Osteoblast (primary cell): ENCODE measurements around the gene B4GALT5. TPM values are rescaled to one million over a fixed set of nuclear protein-coding genes. Genes with fewer than 3 reads are reported as not detected.

Experiments used
- DNase-seq: peaks from one replicate; pipeline ENCODE4 v3.0.0; 2011; ENCODE audit warnings: low spot score, mixed read lengths; ENCODE audit not compliant: insufficient read length; ENCODE audit errors: missing footprints
- H2AFZ ChIP-seq: 2 replicates; pipeline ENCODE4 v1.6.0; 2011; ENCODE audit warnings: mild to moderate bottlenecking, low read length
- H3K27ac ChIP-seq: 2 replicates; pipeline ENCODE4 v1.5.1; 2011; ENCODE audit warnings: mild to moderate bottlenecking, low read depth, low read length, moderate library complexity
- H3K27me3 ChIP-seq: 2 replicates; pipeline ENCODE4 v1.6.0; 2012; ENCODE audit warnings: mild to moderate bottlenecking, control low read depth, inconsistent platforms, low read length, moderate library complexity; ENCODE audit not compliant: insufficient read depth
- H3K36me3 ChIP-seq: 2 replicates; pipeline ENCODE4 v1.5.1; 2011; ENCODE audit warnings: mild to moderate bottlenecking, low read length, control low read depth, moderate library complexity; ENCODE audit not compliant: insufficient read depth
- H3K4me1 ChIP-seq: 2 replicates; pipeline ENCODE4 v1.5.1; 2011; ENCODE audit warnings: mild to moderate bottlenecking, low read length, control low read depth, moderate library complexity; ENCODE audit not compliant: insufficient read depth
- H3K4me2 ChIP-seq: 2 replicates; pipeline ENCODE4 v1.6.0; 2011; ENCODE audit warnings: mild to moderate bottlenecking, low read length; ENCODE audit not compliant: insufficient read depth
- H3K4me3 ChIP-seq: fragments of 200-600 bp; sonication (generic); 3 replicates; pipeline ENCODE4 v1.5.1; 2012; ENCODE audit warnings: mild to moderate bottlenecking, low read length, inconsistent platforms; ENCODE audit not compliant: insufficient read depth
- H3K79me2 ChIP-seq: 2 replicates; pipeline ENCODE4 v1.6.0; 2012; ENCODE audit warnings: mild to moderate bottlenecking, low read length, control low read depth, inconsistent platforms; ENCODE audit not compliant: insufficient read depth
- H3K9me3 ChIP-seq: 2 replicates; pipeline ENCODE4 v1.5.1; 2011; ENCODE audit warnings: low read depth, low read length, control low read depth
- H4K20me1 ChIP-seq: 2 replicates; pipeline ENCODE4 v1.6.0; 2012; ENCODE audit warnings: mild to moderate bottlenecking, low read length, control low read depth; ENCODE audit not compliant: insufficient read depth
- CTCF ChIP-seq: IDR thresholded peaks from 2 replicates; pipeline ENCODE4 v1.5.1; 2011; ENCODE audit warnings: mild to moderate bottlenecking, low read depth, low read length, moderate library complexity; ENCODE audit errors: extremely low read depth
- total RNA-seq: library from RNA; depleted of rRNA; stranded (reverse); fragments of >200 nt; gene quantifications from 2 replicates; pipeline ENCODE4 v1.2.3, GENCODE V29; 2012

Gene B4GALT5
- total RNA-seq, 1 donor = 35.8 TPM

- no peak for DNase-seq
- Histone ChIP-seq H3K9me3 (no peaks in the 10 kb centered on the region), H3K79me2 (no peaks in the 10 kb centered on the region), H3K4me2 (no peak overlapping the region), H4K20me1 (no peaks in the 10 kb centered on the region), H3K4me1 (peaks cover 3% of the 10 kb centered on the region), H3K27ac (no peak overlapping the region), H2AFZ (no peak overlapping the region), H3K4me3 (no peak overlapping the region), H3K36me3 (no peaks in the 10 kb centered on the region), H3K27me3 (no peaks in the 10 kb centered on the region)
- no peak for TF ChIP-seq CTCF
Observed at GRCh38 chr20:49753133-49753532, 39.5 kb upstream of the B4GALT5 start.

GRCh38 chr20:49752201-49752903 lies 38.7 kb upstream of the B4GALT5 start:
- no peaks in the 10 kb centered on the region for H3K36me3 ChIP-seq
- H3K4me1 ChIP-seq = peaks cover 9% of the 10 kb centered on the region
- no peaks in the 10 kb centered on the region for H3K27me3 ChIP-seq

GRCh38 chr20:49751397-49751736 lies 37.7 kb upstream of the B4GALT5 start:
- no peak for DNase-seq
- H3K4me2 ChIP-seq = no peak overlapping the region
- no peaks in the 10 kb centered on the region for H3K79me2 ChIP-seq
- no peaks in the 10 kb centered on the region for H3K27me3 ChIP-seq
- no peaks in the 10 kb centered on the region for H3K36me3 ChIP-seq
- TF ChIP-seq CTCF = no peak
- H2AFZ ChIP-seq = no peak overlapping the region
- no peak overlapping the region for H3K4me3 ChIP-seq
- no peaks in the 10 kb centered on the region for H4K20me1 ChIP-seq
- H3K4me1 ChIP-seq = peaks cover 9% of the 10 kb centered on the region
- H3K27ac ChIP-seq = no peak overlapping the region
- H3K9me3 ChIP-seq = no peaks in the 10 kb centered on the region

More at GRCh38 chr20:49752201-49752903, 38.7 kb upstream of the B4GALT5 start:
- Histone ChIP-seq H4K20me1 (no peaks in the 10 kb centered on the region), H3K79me2 (no peaks in the 10 kb centered on the region), H3K4me3 (no peak overlapping the region), H3K27ac (no peak overlapping the region), H3K9me3 (no peaks in the 10 kb centered on the region), H3K4me2 (no peak overlapping the region), H2AFZ (no peak overlapping the region)
- TF ChIP-seq CTCF = no peak
- no peak for DNase-seq

GRCh38 chr20:49750611-49751396 lies 37.1 kb upstream of the B4GALT5 start:
- H3K4me2 ChIP-seq = no peak overlapping the region

More at GRCh38 chr20:49750611-49751396, 37.1 kb upstream of the B4GALT5 start:
- H4K20me1 ChIP-seq = no peaks in the 10 kb centered on the region
- H3K4me1 ChIP-seq = peaks cover 9% of the 10 kb centered on the region
- no peak for TF ChIP-seq CTCF
- H3K79me2 ChIP-seq = no peaks in the 10 kb centered on the region
- no peak overlapping the region for H3K4me3 ChIP-seq
- H2AFZ ChIP-seq = peak overlapping the region; percentile 41
- H3K36me3 ChIP-seq = no peaks in the 10 kb centered on the region
- no peak for DNase-seq
- H3K9me3 ChIP-seq = no peaks in the 10 kb centered on the region
- no peak overlapping the region for H3K27ac ChIP-seq
- no peaks in the 10 kb centered on the region for H3K27me3 ChIP-seq
